Transverse colon (tissue), 4 donors: ENCODE data around the gene ZBTB12. TPM values are rescaled to one million over a fixed set of nuclear protein-coding genes. Genes with fewer than 3 reads are reported as not detected.

Source experiments
- DNase-seq: peaks from one replicate; pipeline ENCODE4 v3.0.0-alpha.2; 2019
- H3K27ac ChIP-seq, 4 donors: fragments of 200-600 bp; sonication (generic); 2 replicates each; pipeline ENCODE4 v1.5.1; 2016 to 2018; ENCODE audit warnings: inconsistent platforms in 4 of 4
- H3K27me3 ChIP-seq: fragments of 200-600 bp; sonication (generic); 2 replicates; pipeline ENCODE4 v1.5.1; 2017; ENCODE audit warnings: inconsistent platforms
- H3K36me3 ChIP-seq, 4 donors: fragments of 200-600 bp; sonication (generic); 2 replicates each; pipeline ENCODE4 v1.5.1; 2017 to 2019; ENCODE audit warnings: inconsistent platforms in 4 of 4
- H3K4me1 ChIP-seq, 4 donors: fragments of 200-600 bp; sonication (generic); 2 replicates each; pipeline ENCODE4 v1.5.1; 2017 to 2020; ENCODE audit warnings: inconsistent platforms in 4 of 4
- H3K4me3 ChIP-seq, 4 donors: fragments of 200-600 bp; sonication (generic); 1 replicate in 1 of 4; 2 replicates in 3 of 4; pipeline versions ENCODE4 v1.5.1 to v1.6.1; 2017 to 2019; ENCODE audit warnings: inconsistent platforms in 4 of 4
- H3K9me3 ChIP-seq, 2 donors: fragments of 200-600 bp; sonication (generic); 2 replicates each; pipeline ENCODE4 v1.5.1; 2017 to 2019; ENCODE audit warnings: inconsistent platforms in 2 of 2
- EP300 ChIP-seq: sonication (generic); formaldehyde crosslinking; IDR thresholded peaks from one replicate; pipeline ENCODE4 v1.6.1; 2017; ENCODE audit warnings: antibody characterized with exemption, low read depth
- POLR2A ChIP-seq: fragments of 450-650 bp; IDR thresholded peaks from one replicate; pipeline ENCODE4 v1.6.1; 2016; ENCODE audit warnings: antibody characterized with exemption, mild to moderate bottlenecking, moderate library complexity
- POLR2AphosphoS5 ChIP-seq, 3 donors: sonication (generic); formaldehyde crosslinking; IDR thresholded peaks; one replicate each; pipeline ENCODE4 v1.6.1; 2016; ENCODE audit warnings: antibody characterized with exemption in 3 of 3
- WGBS, 2 donors: methylation state at CpG; one replicate each; pipeline ENCODE4 v1.1.5; 2018; ENCODE audit warnings: low coverage in 1 of 2; 5-methylcytosine and 5-hydroxymethylcytosine counted together
- in situ Hi-C, 4 donors: fragments of 200-750 bp; cut with MboI; loops; one replicate each; pipeline versions ENCODE4 v1.15.0 to v1.15.1; 2017; ENCODE audit warnings: low sequenced_read_pairs in 3 of 4, low pct_ligation_motif_present in 1 of 4, low pct_unique_long_range_greater_than_20kb in 1 of 4
- intact Hi-C: fragments of 100-400 bp; cut with DNase I; formaldehyde crosslinking; loops from one replicate; pipeline ENCODE4 v1.15.1; 2023; ENCODE audit warnings: low total_unique reads
- total RNA-seq, 4 donors: library from RNA; depleted of rRNA; stranded (reverse); fragments of >200 nt; gene quantifications; one replicate each; pipeline ENCODE4 v1.1.0, GENCODE V29; 2016
- TF ChIP-seq, protein P1 (sequence below), 5 experiments: fragments of 200-600 bp in 3 of 5; fragments of 450-650 bp in 2 of 5; sonication (generic) in 3 of 5; IDR thresholded peaks; 1 replicate in 2 of 5; 2 replicates in 3 of 5; pipeline ENCODE4 v1.5.1; 2016 to 2017; ENCODE audit warnings: antibody characterized with exemption in 5 of 5, inconsistent platforms in 3 of 5, mild to moderate bottlenecking in 2 of 5, moderate library complexity in 1 of 5

Gene ZBTB12
- total RNA-seq, 4 donors from 2014 or later: 0.14 to 1.3 (median 0.77) TPM

GRCh38 chr6:31920811-31921210 lies 18.9 kb upstream of the ZBTB12 start:
- Histone ChIP-seq H3K4me3 (no peak overlapping the region), H3K27me3 (no peaks in the 10 kb centered on the region), H3K27ac (no peak overlapping the region), H3K9me3 (no peaks in the 10 kb centered on the region), H3K36me3 (no peaks in the 10 kb centered on the region), H3K4me1 (no peaks in the 10 kb centered on the region)
- no peak for DNase-seq
- WGBS, 2 donors: 73% methylated on average over 2 of the region's 2 CpGs; no CpG with 5 or more reads in 1 of the 2 donors
- in situ Hi-C loops: no loop called here
- intact Hi-C loops: no loop called here
- TF ChIP-seq EP300: no peak
- TF ChIP-seq POLR2A: no peak
- no peak for TF ChIP-seq POLR2AphosphoS5 (IDR thresholded peaks at IDR 0.05)
- TF ChIP-seq, protein P1, sequence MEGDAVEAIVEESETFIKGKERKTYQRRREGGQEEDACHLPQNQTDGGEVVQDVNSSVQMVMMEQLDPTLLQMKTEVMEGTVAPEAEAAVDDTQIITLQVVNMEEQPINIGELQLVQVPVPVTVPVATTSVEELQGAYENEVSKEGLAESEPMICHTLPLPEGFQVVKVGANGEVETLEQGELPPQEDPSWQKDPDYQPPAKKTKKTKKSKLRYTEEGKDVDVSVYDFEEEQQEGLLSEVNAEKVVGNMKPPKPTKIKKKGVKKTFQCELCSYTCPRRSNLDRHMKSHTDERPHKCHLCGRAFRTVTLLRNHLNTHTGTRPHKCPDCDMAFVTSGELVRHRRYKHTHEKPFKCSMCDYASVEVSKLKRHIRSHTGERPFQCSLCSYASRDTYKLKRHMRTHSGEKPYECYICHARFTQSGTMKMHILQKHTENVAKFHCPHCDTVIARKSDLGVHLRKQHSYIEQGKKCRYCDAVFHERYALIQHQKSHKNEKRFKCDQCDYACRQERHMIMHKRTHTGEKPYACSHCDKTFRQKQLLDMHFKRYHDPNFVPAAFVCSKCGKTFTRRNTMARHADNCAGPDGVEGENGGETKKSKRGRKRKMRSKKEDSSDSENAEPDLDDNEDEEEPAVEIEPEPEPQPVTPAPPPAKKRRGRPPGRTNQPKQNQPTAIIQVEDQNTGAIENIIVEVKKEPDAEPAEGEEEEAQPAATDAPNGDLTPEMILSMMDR (IDR thresholded peaks at IDR 0.05): no peak

DNA sequence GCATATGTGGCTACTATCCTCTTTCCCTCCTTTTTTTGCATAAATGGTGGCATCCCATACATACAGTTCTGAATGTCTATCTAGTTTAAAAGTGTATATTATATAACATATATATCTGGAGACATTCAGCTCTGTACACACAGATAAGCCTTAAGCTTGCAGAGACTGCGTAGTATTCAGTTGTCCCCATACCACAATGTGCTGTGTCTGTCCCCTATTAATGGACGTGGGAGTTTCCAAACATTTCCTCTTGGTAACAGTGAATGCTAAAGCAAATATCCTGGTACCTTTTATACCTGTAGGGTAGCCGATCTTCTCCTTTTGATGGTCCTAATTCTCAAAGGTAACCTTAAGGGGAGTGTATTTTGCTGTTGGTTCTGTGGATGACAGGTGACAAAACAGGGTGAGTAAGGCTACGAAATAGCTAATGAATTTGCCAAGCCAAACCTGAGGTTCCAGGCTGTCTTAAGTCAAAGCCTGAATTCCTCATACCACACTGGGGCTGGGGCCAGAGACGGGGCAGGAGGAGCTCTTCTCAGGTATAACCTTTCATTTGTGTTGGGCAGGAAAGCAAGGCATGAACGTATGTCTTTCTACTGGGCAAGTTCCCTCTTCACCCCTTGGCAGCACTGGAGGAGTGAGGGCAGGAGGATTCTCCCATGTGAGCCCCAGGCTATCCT lies 17.9 kb upstream of the ZBTB12 start:
- H3K27ac ChIP-seq: no peak overlapping the region
- WGBS, 2 donors: 86 to 91% methylated on average over 6 of the region's 6 CpGs

GRCh38 chr6:31918069-31918720 lies 16.3 kb upstream of the ZBTB12 start:
- DNase-seq: no peak
- intact Hi-C loops (no loop called here), in situ Hi-C loops (no loop called here)
- Histone ChIP-seq H3K27me3 (no peaks in the 10 kb centered on the region), H3K4me1 (no peaks in the 10 kb centered on the region), H3K9me3 (no peaks in the 10 kb centered on the region), H3K4me3 (no peak overlapping the region), H3K36me3 (no peaks in the 10 kb centered on the region), H3K27ac (no peak overlapping the region)
- TF ChIP-seq POLR2AphosphoS5 (IDR thresholded peaks at IDR 0.05): no peak
- no peak for TF ChIP-seq POLR2A
- TF ChIP-seq, protein P1 (IDR thresholded peaks at IDR 0.05): no peak
- no peak for TF ChIP-seq EP300
- WGBS, 2 donors: 75 to 79% methylated on average over 3 to 8 of the region's 8 CpGs

More for the DNA sequence above, 17.9 kb upstream of the ZBTB12 start:
- no peaks in the 10 kb centered on the region for H3K9me3 ChIP-seq
- H3K4me3 ChIP-seq: no peak overlapping the region
- H3K4me1 ChIP-seq: no peaks in the 10 kb centered on the region
- in situ Hi-C loops (no loop called here), intact Hi-C loops (no loop called here)
- no peak for DNase-seq
- no peaks in the 10 kb centered on the region for H3K27me3 ChIP-seq
- no peaks in the 10 kb centered on the region for H3K36me3 ChIP-seq
- TF ChIP-seq POLR2A: no peak
- no peak for TF ChIP-seq POLR2AphosphoS5 (IDR thresholded peaks at IDR 0.05)
- TF ChIP-seq, protein P1 (IDR thresholded peaks at IDR 0.05): no peak
- no peak for TF ChIP-seq EP300

DNA sequence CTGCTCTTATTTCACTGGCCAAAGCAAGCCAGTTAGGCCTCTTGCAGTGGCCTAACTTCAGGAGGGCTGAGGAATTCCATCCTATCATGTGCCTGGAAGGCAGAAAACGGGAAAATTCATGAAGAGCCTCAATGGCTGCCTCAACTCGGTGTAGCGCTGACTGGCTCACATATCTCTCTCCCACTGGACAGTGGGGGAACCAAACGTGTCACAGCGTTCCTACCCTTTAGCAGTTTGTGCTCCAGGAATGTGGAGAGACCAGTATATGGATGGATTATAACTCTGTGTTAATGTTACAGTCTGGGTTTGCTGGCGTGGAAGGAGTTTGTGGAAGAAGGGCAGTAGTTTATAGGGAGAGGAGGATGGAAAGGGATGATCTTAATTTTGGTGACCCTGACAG lies 13.9 kb upstream of the ZBTB12 start:
- Histone ChIP-seq H3K27me3 (no peaks in the 10 kb centered on the region), H3K9me3 (no peaks in the 10 kb centered on the region), H3K4me1 (peaks cover 0 to 7% (median 0%) of the 10 kb centered on the region in 4 donors), H3K27ac (no peak overlapping the region), H3K4me3 (no peak overlapping the region), H3K36me3 (no peaks in the 10 kb centered on the region)
- TF ChIP-seq, protein P1 (IDR thresholded peaks at IDR 0.05): no peak
- in situ Hi-C loops: no loop called here
- DNase-seq: no peak
- 82 to 88% methylated on average over 1 to 6 of the region's 6 CpGs for WGBS, 2 donors
- intact Hi-C loops: no loop called here
